ENCODE measurements around the gene SLC6A17.

GRCh38 chr1:110223581-110223980 is 73.3 kb downstream of the SLC6A17 start:
- TF ChIP-seq GATA3 (IDR thresholded peaks at IDR 0.05; ENCODE audit: low read depth, low read length) (no peak), GATA2 (IDR thresholded peaks at IDR 0.05; ENCODE audit: low read depth, low read length) (no peak)
